COLO829 (cell line): Measurements from ENCODE around the gene CAD.
"Not testable (repeated sequence)": the region's sequence is repeated elsewhere in the genome, so short reads cannot be mapped to it uniquely, and the experiment has no call there.

Experiments
- DNase-seq: peaks from one replicate; pipeline ENCODE4 v3.0.0; 2012; ENCODE audit warnings: low spot score

Gene CAD

GRCh38 chr2:27217173-27218121, at the start of gene CAD:
Gene CAD (plus strand): TSS chr2:27217369. CDS start chr2:27217552, 183 bp downstream.
- DNase-seq, result peak; percentile 88

DNA sequence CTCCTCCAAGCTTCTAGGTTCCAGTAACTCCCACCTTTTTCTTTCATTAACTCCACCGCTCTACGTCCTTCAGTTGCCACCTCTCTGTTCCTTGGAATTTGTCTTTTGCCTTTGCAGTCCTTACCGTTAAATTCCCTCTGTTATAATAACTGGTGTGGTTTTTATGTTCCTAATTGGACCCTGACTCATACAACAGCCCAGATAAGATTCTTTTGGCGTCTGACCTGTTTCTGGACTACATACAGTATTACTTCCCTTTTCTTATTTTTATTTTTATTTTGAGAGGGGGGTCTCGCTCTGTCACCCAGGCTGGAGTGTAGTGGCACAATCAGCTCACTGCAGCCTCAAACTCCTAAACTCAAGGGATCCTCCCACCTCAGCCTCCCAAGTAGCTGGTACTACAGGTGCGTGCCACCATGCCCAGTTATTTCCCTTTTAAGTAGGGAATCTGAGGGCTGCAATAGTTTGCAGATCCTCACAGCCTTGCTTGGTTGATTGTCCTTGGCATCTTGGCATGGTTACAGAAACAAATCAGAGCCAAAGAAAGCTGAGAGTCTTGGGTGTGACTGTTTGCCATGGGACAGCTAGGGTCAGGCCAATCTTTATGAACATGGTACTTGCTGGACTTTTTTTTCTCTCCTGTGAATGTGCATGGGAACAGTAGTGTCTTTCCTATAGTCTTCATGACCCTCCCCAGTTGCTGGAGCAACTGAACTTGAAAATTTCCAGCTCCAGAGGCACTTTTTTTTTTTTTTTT, 46.4 kb upstream of the CAD start:
- DNase-seq, result no peak

DNA sequence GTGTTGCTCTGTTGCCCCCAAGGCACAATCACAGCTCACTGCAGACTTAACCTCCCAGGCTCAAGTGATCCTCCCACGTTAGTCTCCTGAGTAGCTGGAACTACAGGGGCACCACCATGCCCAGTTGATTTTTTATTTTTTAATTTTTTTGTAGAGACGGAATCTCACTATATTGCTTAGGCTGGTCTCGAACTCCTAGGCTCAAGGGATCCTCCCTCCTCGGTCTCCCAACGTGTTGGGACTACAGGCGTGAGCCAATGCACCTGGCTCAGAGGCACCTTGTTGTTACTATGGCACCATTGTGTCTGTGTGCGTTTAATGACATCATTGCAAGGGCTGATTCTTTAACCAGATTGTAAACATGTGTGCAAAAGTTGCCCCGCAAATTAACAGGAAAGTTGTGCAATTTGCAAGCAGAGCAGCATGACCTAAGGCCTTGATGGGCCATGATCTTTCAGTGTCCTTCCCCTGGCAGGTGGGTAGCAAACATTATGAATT, 45.8 kb upstream of the CAD start:
- DNase-seq, result no peak

GRCh38 chr2:27174638-27175037, 42.5 kb upstream of the CAD start:
- no peak for DNase-seq

- DNase-seq, result no peak
Measured at GRCh38 chr2:27175330-27175729, 41.8 kb upstream of the CAD start.

GRCh38 chr2:27175781-27176180, 41.4 kb upstream of the CAD start:
- DNase-seq, result not testable (repeated sequence)

- DNase-seq, result no peak
Measured at GRCh38 chr2:27177441-27178351, 39.5 kb upstream of the CAD start.

DNA sequence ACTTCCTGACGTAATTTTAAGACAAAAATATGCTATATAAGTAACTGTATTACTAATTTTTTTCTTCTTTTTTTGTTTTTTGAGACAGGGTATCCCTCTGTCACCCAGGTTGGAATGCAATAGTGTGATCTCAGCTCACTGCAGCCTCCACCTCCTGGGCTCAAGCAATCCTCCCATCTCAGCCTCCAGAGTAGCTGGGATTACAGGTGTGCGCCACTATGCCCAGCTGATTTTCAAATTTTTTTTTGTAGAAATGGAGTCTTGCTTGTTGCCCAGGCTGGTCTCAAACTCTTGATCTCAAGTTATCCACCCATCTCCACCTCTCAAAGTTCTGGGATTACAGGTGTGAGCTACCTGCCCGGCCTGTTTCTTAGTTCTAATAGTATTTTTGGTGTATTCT, 38.7 kb upstream of the CAD start:
- no peak for DNase-seq

- DNase-seq, result no peak
Measured at GRCh38 chr2:27179344-27180000, 37.7 kb upstream of the CAD start.

DNA sequence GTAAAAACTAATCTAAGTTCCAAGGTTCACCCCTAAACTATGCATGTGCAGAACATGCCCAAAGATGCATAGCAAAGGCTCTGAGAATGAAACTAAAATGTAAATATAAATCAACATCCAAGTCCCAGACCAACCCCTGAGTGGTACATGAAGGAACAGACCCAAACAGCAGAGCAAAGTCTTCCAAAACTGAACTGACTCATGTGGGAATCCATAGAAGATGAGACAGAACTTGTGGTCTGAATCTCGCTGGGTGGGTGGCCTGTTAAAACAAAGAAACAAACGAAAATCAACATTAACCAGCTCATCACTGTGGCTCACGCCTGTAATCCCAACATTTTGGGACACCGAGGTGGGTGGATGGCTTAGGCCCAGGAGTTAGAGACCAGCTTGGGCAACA, 34.8 kb upstream of the CAD start:
- no peak for DNase-seq

DNA sequence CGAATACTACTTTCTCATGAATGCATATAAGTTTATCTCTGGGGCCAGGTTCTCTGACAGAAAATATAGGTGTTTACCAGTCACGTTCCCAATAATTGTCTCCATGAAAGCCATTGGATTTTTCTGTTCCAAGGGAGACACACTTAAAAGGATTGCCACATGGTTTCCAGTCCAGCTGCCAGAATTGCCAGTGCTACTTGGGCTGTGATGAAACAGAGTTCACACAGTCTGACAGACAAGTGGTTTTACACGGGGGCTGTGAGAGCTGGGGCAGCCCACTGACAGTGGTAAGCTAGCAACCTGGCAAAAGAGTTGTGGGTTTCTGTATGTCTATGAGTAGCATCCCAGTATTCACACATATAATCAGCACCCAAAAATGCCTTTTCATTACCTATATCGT, 33.1 kb upstream of the CAD start:
- DNase-seq, result no peak

DNA sequence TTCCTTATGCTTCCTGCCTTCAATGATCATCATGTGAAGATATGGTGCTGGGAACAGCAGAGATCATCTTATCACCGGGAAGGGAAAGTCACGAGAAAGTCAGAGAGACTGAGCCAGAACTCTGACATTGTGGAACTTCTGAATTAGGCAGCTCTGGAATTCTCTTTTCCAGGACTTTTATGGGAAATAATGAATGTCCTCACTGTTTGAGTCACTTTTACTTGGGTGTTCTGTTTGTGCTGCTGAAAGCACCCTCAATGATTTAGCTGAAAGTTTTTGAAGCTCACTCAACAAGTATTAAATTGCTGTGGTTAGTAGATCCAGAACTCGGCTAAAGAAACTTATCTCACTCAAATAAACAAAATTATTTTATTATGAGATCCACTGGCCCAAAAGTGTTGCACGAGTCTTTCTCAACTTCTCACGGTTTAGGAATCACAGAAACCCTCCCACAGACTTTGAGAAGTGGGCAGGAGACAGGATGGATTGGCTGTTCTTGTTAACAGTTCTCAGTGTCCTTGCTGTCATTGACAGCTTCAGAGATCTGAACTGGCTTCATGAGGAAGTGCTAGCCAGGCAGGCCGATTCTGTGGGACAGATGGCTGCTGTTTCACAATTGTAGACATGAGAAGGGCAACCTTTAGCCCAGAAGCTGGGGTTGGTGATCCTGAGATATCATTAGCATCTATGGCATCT, 31.7 kb upstream of the CAD start:
- peak; percentile 25 for DNase-seq

DNA sequence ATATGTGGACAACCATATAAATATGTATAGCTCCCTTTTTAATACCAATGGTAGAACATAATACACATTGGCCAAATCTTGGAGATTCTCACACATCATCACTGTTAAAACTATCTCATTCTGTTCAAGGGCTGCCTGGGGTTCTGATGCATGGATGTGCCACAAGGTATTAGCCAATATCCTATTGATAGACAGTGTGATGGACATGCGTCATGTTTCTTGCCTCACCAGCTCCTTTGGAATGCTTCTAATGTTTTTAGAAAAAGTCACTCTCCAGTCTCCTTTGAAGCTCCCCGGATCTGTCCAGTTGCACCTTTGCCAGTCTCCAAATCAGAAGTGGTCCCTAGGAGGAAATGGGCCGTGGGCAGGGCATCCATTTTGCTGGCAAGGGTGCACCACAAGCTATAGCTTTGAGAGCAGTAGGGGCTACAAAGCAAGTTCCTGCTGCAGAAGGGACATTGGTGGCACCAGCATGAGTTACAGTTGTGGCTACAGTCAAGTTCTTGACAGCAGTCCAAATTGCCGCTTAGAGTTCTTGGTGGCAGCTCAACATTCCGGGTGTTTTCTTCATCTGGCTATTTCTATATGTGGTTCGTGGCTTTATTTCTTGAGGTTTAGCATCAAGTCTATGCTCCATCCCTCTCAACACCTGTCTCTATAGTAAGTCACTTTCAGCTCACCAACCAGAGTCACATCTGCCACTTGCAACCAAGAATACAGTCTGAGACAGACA, 30.4 kb upstream of the CAD start:
- DNase-seq, result no peak

GRCh38 chr2:27189989-27190388, 27.2 kb upstream of the CAD start:
- no peak for DNase-seq

DNA sequence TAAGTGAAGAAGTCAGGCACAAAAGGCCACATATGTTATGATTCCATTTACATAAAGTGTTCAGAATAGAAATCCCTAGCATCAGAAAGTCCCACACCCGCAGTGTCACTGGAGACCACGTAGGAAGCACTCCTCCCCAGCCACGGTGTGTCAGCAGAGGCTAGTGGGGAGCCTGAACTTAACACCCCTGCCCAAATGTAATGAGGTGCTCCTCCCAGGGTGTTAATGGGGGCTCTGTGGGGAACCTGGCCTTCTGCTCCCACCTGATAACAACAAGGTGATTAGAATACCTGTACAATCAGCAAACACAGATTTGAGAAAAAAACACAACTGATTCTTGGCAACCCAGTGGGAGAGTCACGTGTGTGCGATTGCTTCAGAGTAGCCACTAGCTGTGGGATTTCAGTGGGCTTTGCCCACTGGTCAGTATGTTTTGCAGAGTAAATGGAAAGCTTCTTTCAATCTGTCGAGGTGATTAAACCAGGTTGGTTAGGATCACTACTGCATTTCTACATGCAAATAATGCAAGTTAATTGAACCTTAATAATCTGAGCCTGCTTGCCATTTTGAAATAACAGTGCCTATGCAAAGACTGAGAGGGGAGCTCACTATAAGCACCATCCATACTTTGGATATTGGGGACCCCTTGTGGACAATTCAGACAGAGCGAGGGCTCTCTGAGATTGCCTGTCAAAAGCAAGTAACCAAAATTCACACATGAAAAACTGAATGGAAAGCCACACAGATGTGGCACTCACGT, 25.9 kb upstream of the CAD start:
- DNase-seq, result no peak

DNA sequence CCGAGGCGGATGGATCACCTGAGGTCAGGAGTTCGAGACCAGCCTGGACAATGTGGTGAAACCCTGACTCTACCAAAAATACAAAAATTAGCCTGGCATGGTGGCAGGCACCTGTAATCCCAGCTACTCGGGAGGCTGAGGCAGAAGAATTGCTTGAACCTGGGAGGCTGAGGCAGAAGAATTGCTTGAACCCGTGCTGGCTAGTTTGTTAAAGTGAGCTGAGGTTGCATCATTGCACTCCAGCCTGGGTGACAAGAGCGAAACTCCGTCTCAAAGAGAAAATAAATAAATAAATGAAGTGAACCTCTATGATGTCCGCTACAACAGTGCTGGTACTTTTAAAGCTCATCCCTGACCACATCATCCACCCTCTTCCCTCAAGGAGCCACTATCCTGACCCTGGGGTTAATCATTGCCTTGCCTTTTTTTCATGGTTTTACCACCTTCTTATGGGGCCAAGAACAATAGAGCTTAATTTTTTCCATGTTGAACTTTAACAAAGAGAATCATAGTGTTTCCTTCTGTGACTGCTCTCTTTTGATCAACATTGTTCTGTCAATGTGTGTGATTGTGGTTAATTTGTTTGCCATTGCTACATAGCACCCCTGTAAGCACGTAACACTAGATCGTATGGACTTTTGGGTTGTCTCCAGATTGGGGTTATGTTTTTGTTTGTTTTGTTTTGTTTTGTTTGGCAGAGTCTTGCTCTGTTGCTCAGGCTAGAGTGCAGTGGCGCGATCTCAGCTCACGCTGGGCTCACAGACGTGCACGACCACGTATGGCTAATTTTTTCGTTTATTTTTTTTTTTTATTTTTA, 22.4 kb upstream of the CAD start:
- no peak for DNase-seq

DNA sequence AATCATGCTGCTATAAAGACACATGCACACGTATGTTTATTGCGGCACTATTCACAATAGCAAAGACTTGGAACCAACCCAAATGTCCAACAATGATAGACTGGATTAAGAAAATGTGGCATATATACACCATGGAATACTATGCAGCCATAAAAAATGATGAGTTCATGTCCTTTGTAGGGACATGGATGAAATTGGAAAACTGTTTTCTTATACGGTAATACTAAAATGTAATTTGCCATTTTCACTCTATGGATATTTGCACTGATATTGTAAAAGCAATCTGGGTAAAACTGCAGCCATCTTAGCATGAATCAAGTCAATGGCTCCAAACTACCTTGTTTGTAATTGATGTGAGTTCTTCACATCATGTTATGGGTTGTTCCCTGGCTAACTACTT, 21.4 kb upstream of the CAD start:
- DNase-seq, result not testable (repeated sequence)

GRCh38 chr2:27198068-27198467, 19.1 kb upstream of the CAD start:
- not testable (repeated sequence) for DNase-seq
